Sigmoid colon (tissue), 7 donors: ENCODE data around the gene INF2. TPM values are rescaled to one million over a fixed set of nuclear protein-coding genes. Genes with fewer than 3 reads are reported as not detected.
"Not testable (repeated sequence)": the region's sequence is repeated elsewhere in the genome, so short reads cannot be mapped to it uniquely, and the experiment has no call there.

Source experiments
- DNase-seq: peaks from one replicate; pipeline ENCODE4 v3.0.0-alpha.2; 2019
- H3K27ac ChIP-seq, 4 donors: fragments of 200-600 bp; sonication (generic); one replicate each; pipeline ENCODE4 v1.5.1; 2016 to 2019; ENCODE audit warnings: mild to moderate bottlenecking in 1 of 4
- H3K27me3 ChIP-seq, 3 donors: fragments of 200-600 bp; sonication (generic); one replicate each; pipeline ENCODE4 v1.5.1; 2019; ENCODE audit warnings: mild to moderate bottlenecking in 1 of 3
- H3K36me3 ChIP-seq, 4 donors: fragments of 200-600 bp; sonication (generic); one replicate each; pipeline ENCODE4 v1.5.1; 2016 to 2019
- H3K4me1 ChIP-seq, 4 donors: fragments of 200-600 bp; sonication (generic); one replicate each; pipeline ENCODE4 v1.5.1; 2017 to 2019
- H3K4me3 ChIP-seq, 4 donors: fragments of 200-600 bp; sonication (generic); one replicate each; pipeline ENCODE4 v1.5.1; 2017 to 2019; ENCODE audit warnings: mild to moderate bottlenecking in 2 of 4, moderate library complexity in 1 of 4
- H3K9me3 ChIP-seq, 4 donors: fragments of 200-600 bp in 3 of 4; sonication (generic) in 3 of 4; one replicate each; pipeline versions ENCODE4 v1.5.1 to v1.6.1; 2013 to 2019
- EP300 ChIP-seq, 4 donors: sonication (generic); formaldehyde crosslinking; IDR thresholded peaks; one replicate each; pipeline ENCODE4 v1.6.1; 2017; ENCODE audit warnings: antibody characterized with exemption in 4 of 4
- POLR2A ChIP-seq, 2 donors: fragments of 450-650 bp; IDR thresholded peaks; one replicate each; pipeline ENCODE4 v1.6.1; 2016; ENCODE audit warnings: antibody characterized with exemption in 2 of 2, mild to moderate bottlenecking in 2 of 2, moderate library complexity in 2 of 2
- POLR2AphosphoS5 ChIP-seq, 4 donors: sonication (generic); formaldehyde crosslinking; IDR thresholded peaks; one replicate each; pipeline ENCODE4 v1.6.1; 2017; ENCODE audit warnings: antibody characterized with exemption in 4 of 4
- WGBS, 2 donors: extraction: QIAGEN DNeasy Blood & Tissue Kit; methylation state at CpG; one replicate each; pipeline ENCODE4 v1.1.7; 2013; 5-methylcytosine and 5-hydroxymethylcytosine counted together
- intact Hi-C: fragments of 100-400 bp; cut with DNase I; formaldehyde crosslinking; loops from one replicate; pipeline ENCODE4 v1.15.1; 2023
- polyA plus RNA-seq, 3 donors: library from polyadenylated mRNA; stranded (reverse); fragments of 200-250 nt; gene quantifications; one replicate each; pipeline ENCODE4 v1.2.3, GENCODE V29; 2013
- total RNA-seq, 4 donors: library from RNA; depleted of rRNA; stranded (reverse); fragments of >200 nt; gene quantifications; one replicate each; pipeline ENCODE4 v1.1.0, GENCODE V29; 2016
- TF ChIP-seq, protein P1 (sequence below), 4 experiments: fragments of 450-650 bp in 3 of 4; fragments of 200-600 bp in 1 of 4; IDR thresholded peaks; one replicate each; pipeline ENCODE4 v1.5.1; 2016 to 2019; ENCODE audit warnings: antibody characterized with exemption in 4 of 4, mild to moderate bottlenecking in 3 of 4, moderate library complexity in 2 of 4
- donor health status: healthy with polysubstance abuse.
- donor health status: Bipolar disorder and iron deficiency.
- donor health status: healthy.

The INF2 gene
- total and polyA plus RNA-seq, 7 donors = 26.3 to 169 (median 67.0) TPM

- intact Hi-C loops = loop anchor here (5.0 kb wide), 1 partner anchor 38 kb away; no protein-coding TSS in a partner anchor
- 73 to 84% methylated on average over 3 of the region's 3 CpGs for WGBS, 2 donors
- no peaks in the 10 kb centered on the region for H3K4me1 ChIP-seq
- DNase-seq = no peak
- no peak overlapping the region for H3K4me3 ChIP-seq
- no peak overlapping the region for H3K27ac ChIP-seq
- no peaks in the 10 kb centered on the region for H3K36me3 ChIP-seq
- TF ChIP-seq EP300 (IDR thresholded peaks at IDR 0.05) = no peak
- TF ChIP-seq, protein P1, sequence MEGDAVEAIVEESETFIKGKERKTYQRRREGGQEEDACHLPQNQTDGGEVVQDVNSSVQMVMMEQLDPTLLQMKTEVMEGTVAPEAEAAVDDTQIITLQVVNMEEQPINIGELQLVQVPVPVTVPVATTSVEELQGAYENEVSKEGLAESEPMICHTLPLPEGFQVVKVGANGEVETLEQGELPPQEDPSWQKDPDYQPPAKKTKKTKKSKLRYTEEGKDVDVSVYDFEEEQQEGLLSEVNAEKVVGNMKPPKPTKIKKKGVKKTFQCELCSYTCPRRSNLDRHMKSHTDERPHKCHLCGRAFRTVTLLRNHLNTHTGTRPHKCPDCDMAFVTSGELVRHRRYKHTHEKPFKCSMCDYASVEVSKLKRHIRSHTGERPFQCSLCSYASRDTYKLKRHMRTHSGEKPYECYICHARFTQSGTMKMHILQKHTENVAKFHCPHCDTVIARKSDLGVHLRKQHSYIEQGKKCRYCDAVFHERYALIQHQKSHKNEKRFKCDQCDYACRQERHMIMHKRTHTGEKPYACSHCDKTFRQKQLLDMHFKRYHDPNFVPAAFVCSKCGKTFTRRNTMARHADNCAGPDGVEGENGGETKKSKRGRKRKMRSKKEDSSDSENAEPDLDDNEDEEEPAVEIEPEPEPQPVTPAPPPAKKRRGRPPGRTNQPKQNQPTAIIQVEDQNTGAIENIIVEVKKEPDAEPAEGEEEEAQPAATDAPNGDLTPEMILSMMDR (IDR thresholded peaks at IDR 0.05) = no peak
- no peaks in the 10 kb centered on the region for H3K9me3 ChIP-seq
- no peaks in the 10 kb centered on the region for H3K27me3 ChIP-seq
These were observed 19.7 kb upstream of the INF2 start for GRCh38 chr14:104669697-104670096.

DNA sequence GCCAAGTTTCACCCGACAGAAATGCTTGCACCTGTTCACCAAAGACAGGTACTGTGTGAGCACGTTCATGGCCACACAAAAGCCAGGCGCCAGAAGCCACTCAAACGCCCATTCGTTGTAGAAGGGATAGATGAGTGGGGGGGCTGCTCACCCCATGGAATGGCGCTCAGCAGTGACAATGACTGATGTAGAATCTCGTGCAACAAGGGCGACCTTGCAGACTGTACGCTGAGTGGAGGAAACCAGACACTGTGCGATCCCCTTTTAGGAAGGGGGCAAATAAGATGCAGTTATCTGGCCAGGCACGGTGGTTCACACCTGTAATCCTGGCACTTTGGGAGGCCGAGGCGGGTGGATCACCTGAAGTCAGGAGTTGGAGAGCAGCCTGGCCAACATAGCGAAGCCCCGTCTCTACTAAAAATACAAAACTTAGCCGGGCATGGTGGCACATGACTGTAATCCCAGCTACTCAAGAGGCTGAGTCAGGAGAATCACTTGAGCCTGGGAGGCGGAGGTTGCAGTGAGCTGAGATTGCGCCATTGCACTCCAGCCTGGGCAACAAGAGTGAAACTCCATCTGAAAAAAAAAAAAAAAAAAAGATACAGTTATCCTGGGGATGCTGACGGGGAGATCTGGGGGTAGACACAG, 18.0 kb upstream of the INF2 start:
- H3K4me1 ChIP-seq, H3K9me3 ChIP-seq, intact Hi-C loops, H3K27me3 ChIP-seq, DNase-seq, H3K27ac ChIP-seq, H3K36me3 ChIP-seq, H3K4me3 ChIP-seq: not testable (repeated sequence)
- WGBS, 2 donors = 92 to 93% methylated on average over 19 of the region's 19 CpGs

DNA sequence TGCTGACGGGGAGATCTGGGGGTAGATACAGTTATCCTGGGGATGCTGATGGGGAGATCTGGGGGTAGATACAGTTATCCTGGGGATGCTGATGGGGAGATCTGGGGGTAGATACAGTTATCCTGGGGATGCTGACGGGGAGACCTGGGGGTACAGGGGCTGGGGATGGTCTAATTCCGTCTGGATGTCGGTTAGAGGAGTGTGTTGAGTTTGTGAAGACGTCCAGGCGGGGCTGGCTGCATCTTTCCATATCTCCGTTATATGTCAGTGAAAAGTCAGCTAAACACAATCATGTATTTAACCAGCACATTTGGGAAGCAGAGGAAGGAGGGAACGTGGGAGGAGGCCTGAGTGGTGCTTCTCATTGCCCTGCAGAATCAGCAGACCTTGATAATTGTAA, 17.3 kb upstream of the INF2 start:
- H3K4me1 ChIP-seq, H3K9me3 ChIP-seq, DNase-seq, H3K36me3 ChIP-seq, H3K27me3 ChIP-seq, intact Hi-C loops, H3K27ac ChIP-seq, H3K4me3 ChIP-seq: not testable (repeated sequence)
- WGBS, 2 donors = 80 to 87% methylated on average over 8 of the region's 8 CpGs

DNA sequence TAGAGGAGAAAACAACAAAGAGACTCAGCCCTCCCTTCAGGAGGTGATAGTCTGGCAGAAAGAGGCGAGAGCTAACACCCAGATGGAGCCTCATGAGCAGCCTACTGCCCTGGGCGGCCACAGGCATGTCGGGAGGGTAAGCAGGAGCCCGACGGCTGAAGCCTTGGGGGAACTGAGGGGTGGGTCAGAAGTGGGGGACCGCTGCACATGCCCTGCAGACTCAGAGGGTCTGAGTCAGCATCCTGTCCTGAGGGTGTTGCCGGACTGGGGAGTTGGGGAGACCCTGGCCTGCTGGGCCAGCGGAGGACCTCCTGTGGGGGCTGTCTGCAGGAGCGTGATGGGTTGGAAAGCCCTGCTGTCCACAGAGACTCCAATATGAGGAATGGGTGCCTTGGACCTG, 15.9 kb upstream of the INF2 start:
- H3K27ac ChIP-seq = no peak overlapping the region
- no peak overlapping the region for H3K4me3 ChIP-seq
- intact Hi-C loops = no loop called here
- H3K9me3 ChIP-seq = no peaks in the 10 kb centered on the region
- TF ChIP-seq POLR2A (IDR thresholded peaks at IDR 0.05) = no peak
- WGBS, 2 donors = 91 to 94% methylated on average over 9 of the region's 9 CpGs
- DNase-seq = peak; percentile 55
- H3K27me3 ChIP-seq = no peaks in the 10 kb centered on the region
- peaks cover 0 to 18% (median 15%) of the 10 kb centered on the region in 4 donors for H3K4me1 ChIP-seq
- H3K36me3 ChIP-seq = no peaks in the 10 kb centered on the region

DNA sequence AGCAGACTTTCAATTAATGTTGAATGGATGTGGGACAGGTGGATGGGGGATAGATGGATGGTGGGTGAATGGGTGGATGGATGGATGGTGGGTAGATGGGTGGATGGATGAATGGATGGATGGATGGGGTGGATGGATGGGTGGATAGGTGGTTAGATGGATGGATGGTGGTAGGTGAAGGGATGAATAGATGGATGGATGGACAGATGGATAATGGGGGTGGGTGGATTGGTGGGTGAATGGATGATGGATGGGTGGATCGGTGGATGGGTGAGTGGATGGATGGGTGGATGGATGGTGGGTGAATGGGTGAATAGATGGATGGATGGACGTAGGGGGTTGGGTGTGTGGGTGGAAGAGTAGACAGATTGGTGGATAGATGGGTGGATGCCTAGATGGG, 14.0 kb upstream of the INF2 start:
- TF ChIP-seq EP300 (IDR thresholded peaks at IDR 0.05) (no peak), POLR2AphosphoS5 (IDR thresholded peaks at IDR 0.05) (no peak), POLR2A (IDR thresholded peaks at IDR 0.05) (no peak)
- TF ChIP-seq, protein P1 (IDR thresholded peaks at IDR 0.05) = no peak
- Histone ChIP-seq H3K27ac (no peak overlapping the region), H3K4me3 (no peak overlapping the region), H3K27me3 (no peaks in the 10 kb centered on the region), H3K4me1 (peaks cover 0 to 38% (median 34%) of the 10 kb centered on the region in 4 donors), H3K36me3 (no peaks in the 10 kb centered on the region), H3K9me3 (no peaks in the 10 kb centered on the region)
- intact Hi-C loops = no loop called here
- no peak for DNase-seq
- WGBS, 2 donors = 95 to 98% methylated on average over 2 of the region's 2 CpGs

- WGBS, 2 donors = 94% methylated on average over 7 of the region's 7 CpGs
- no peaks in the 10 kb centered on the region for H3K27me3 ChIP-seq
- peaks cover 0 to 46% (median 42%) of the 10 kb centered on the region in 4 donors for H3K4me1 ChIP-seq
- intact Hi-C loops = loop anchor here (2.0 kb wide), 1 partner anchor 25 kb away; no protein-coding TSS in a partner anchor
- TF ChIP-seq POLR2A (IDR thresholded peaks at IDR 0.05) (no peak), POLR2AphosphoS5 (IDR thresholded peaks at IDR 0.05) (no peak), EP300 (IDR thresholded peaks at IDR 0.05) (no peak)
- TF ChIP-seq, protein P1 (IDR thresholded peaks at IDR 0.05) = no peak
- DNase-seq = peak; percentile 64
- peak overlapping the region in 3 of 4 donors; percentile 84 to 89 (median 88) for H3K27ac ChIP-seq
- no peaks in the 10 kb centered on the region for H3K36me3 ChIP-seq
- H3K9me3 ChIP-seq = no peaks in the 10 kb centered on the region
- no peak overlapping the region for H3K4me3 ChIP-seq
These were observed 13.2 kb upstream of the INF2 start for GRCh38 chr14:104676130-104676693.
